Common myeloid progenitor, CD34-positive (primary cell): ENCODE data around the gene ABL2.
"Not testable (repeated sequence)": the region's sequence is repeated elsewhere in the genome, so short reads cannot be mapped to it uniquely, and the experiment has no call there.

Experiments used
- CTCF ChIA-PET: fragments of 350-600 bp; sonication (Branson Sonifier 250); formaldehyde crosslinking; loops from one replicate; lab custom pipeline; 2021; ENCODE audit warnings: antibody characterized with exemption; lab: Charles Lee
- POLR2A ChIA-PET: fragments of 350-600 bp; sonication (Branson Sonifier 250); formaldehyde crosslinking; loops from one replicate; lab custom pipeline; 2021; ENCODE audit warnings: antibody characterized with exemption; lab: Charles Lee
- DNase-seq, 3 donors: peaks; one replicate each; pipeline versions ENCODE4 v3.0.0 to v3.0.0-alpha.2; 2013
- H3K27ac ChIP-seq, 2 experiments: 1 replicate in 1 of 2; 2 replicates in 1 of 2; pipeline ENCODE4 v1.7.0; 2013; ENCODE audit warnings: inconsistent platforms in 2 of 2, low read length in 2 of 2, mild to moderate bottlenecking in 2 of 2, low read depth in 1 of 2, moderate library complexity in 1 of 2; ENCODE audit not compliant: severe bottlenecking in 2 of 2, insufficient read depth in 1 of 2, poor library complexity in 1 of 2
- H3K27me3 ChIP-seq, 5 experiments: replicated peaks in 2 of 5; 1 replicate in 3 of 5; 2 replicates in 2 of 5; pipeline versions ENCODE4 v1.6.1 to v1.7.0; 2013; ENCODE audit warnings: low read length in 4 of 5, mild to moderate bottlenecking in 2 of 5, moderate library complexity in 2 of 5, inconsistent platforms in 1 of 5; ENCODE audit not compliant: insufficient read depth in 5 of 5, control insufficient read depth in 4 of 5
- H3K36me3 ChIP-seq, 4 experiments: 1 replicate in 2 of 4; 2 replicates in 2 of 4; pipeline versions ENCODE4 v1.6.1 to v1.7.0; 2013; ENCODE audit warnings: low read length in 3 of 4, control low read depth in 1 of 4, mild to moderate bottlenecking in 1 of 4; ENCODE audit not compliant: control insufficient read depth in 4 of 4, insufficient read depth in 4 of 4
- H3K4me1 ChIP-seq, 4 experiments: 1 replicate in 3 of 4; 2 replicates in 1 of 4; pipeline versions ENCODE4 v1.6.1 to v1.7.1; 2013; ENCODE audit warnings: low read length in 3 of 4, mild to moderate bottlenecking in 3 of 4, control low read depth in 1 of 4, inconsistent platforms in 1 of 4, moderate library complexity in 1 of 4; ENCODE audit not compliant: control insufficient read depth in 4 of 4, insufficient read depth in 4 of 4; ENCODE audit errors: control extremely low read depth in 1 of 4
- H3K4me3 ChIP-seq, 7 experiments: 1 replicate in 4 of 7; 2 replicates in 3 of 7; pipeline versions ENCODE4 v1.5.1 to v1.7.0; 2013; ENCODE audit warnings: mild to moderate bottlenecking in 7 of 7, low read length in 6 of 7, moderate library complexity in 6 of 7, inconsistent platforms in 2 of 7, low read depth in 2 of 7, control low read depth in 1 of 7; ENCODE audit not compliant: insufficient read depth in 4 of 7, control insufficient read depth in 1 of 7; ENCODE audit errors: extremely low read depth in 1 of 7
- H3K9me3 ChIP-seq, 5 experiments: 1 replicate in 4 of 5; 2 replicates in 1 of 5; pipeline versions ENCODE4 v1.6.1 to v1.7.1; 2013; ENCODE audit warnings: low read length in 4 of 5, mild to moderate bottlenecking in 2 of 5, inconsistent platforms in 1 of 5, low read depth in 1 of 5, moderate library complexity in 1 of 5; ENCODE audit not compliant: control insufficient read depth in 4 of 5, insufficient read depth in 2 of 5; ENCODE audit errors: control extremely low read depth in 1 of 5
- WGBS: methylation state at CpG from one replicate; pipeline ENCODE4 v1.1.5; 2013; ENCODE audit not compliant: insufficient coverage; 5-methylcytosine and 5-hydroxymethylcytosine counted together

The ABL2 gene

DNA sequence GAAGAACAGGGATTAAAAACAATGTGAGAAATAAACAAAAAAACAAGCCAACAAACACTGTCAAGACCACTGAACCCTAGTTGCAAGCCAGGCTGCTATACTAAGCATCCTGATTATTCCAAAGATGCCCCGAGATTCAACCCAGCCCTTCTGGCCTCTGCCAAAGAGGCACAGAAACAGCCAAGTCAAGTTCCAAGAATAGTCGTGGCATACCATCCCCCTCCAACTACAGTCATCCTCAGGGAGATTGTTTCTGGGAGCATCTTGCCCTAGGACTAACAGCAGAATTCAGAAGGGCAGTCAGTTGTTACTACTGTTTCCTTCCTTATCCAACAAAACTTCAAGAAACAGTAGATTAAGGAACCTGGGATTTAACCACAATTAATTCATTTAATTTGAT is 52.3 kb downstream of the ABL2 start:
- Histone ChIP-seq H3K4me1 (peaks cover 0 to 4% (median 0%) of the 10 kb centered on the region in 4 experiments), H3K36me3 (no peaks in the 10 kb centered on the region), H3K4me3 (no peak overlapping the region), H3K27ac (no peak overlapping the region), H3K9me3 (no peaks in the 10 kb centered on the region), H3K27me3 (no peaks in the 10 kb centered on the region)
- CTCF ChIA-PET, result no interaction called here
- 100% methylated on average over 1 of the region's 2 CpGs for WGBS
- POLR2A ChIA-PET, result no interaction called here
- DNase-seq, result no peak

- Histone ChIP-seq H3K4me3 (no peak overlapping the region), H3K4me1 (peaks cover 0 to 4% (median 0%) of the 10 kb centered on the region in 4 experiments), H3K27ac (no peak overlapping the region), H3K36me3 (no peaks in the 10 kb centered on the region), H3K9me3 (no peaks in the 10 kb centered on the region), H3K27me3 (no peaks in the 10 kb centered on the region)
- peak in 2 of 3 donors; percentile 37 to 43 for DNase-seq
- CTCF ChIA-PET, result no interaction called here
- POLR2A ChIA-PET, result no interaction called here
- WGBS, result no CpG with 5 or more reads among the region's 2 CpGs
Measured at GRCh38 chr1:179175011-179175841, 54.3 kb downstream of the ABL2 start.

DNA sequence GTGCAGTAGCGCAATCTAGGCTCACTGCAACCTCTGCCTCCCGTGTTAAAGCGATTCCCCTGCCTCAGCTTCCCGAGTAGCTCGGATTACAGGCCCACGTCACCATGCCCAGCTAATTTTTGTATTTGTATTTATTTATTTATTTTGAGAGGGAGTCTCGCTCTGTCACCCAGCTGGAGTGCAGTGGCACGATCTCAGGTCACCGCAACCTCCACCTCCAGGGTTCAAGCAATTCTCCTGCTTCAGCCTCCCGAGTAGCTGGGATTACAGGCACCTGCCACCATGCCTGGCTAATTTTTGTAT is 59.1 kb downstream of the ABL2 start:
- H3K4me3 ChIP-seq, H3K36me3 ChIP-seq, H3K9me3 ChIP-seq, H3K27me3 ChIP-seq, H3K4me1 ChIP-seq, H3K27ac ChIP-seq, DNase-seq, POLR2A ChIA-PET: not testable (repeated sequence)
- 98% methylated on average over 6 of the region's 10 CpGs for WGBS
- CTCF ChIA-PET, result interaction anchor here (0.6 kb wide), 1 partner anchor 639 kb away, joined by 4 read pairs; no protein-coding TSS in a partner anchor

- WGBS, result 92% methylated on average over 2 of the region's 3 CpGs
- Histone ChIP-seq H3K27me3 (no peaks in the 10 kb centered on the region), H3K4me3 (no peak overlapping the region), H3K9me3 (no peaks in the 10 kb centered on the region), H3K27ac (no peak overlapping the region), H3K36me3 (no peaks in the 10 kb centered on the region), H3K4me1 (no peaks in the 10 kb centered on the region)
- ChIA-PET CTCF (interaction anchor here (0.6 kb wide), 1 partner anchor 639 kb away, joined by 4 read pairs; no protein-coding TSS in a partner anchor), POLR2A (no interaction called here)
- DNase-seq, result no peak
Measured at GRCh38 chr1:179169616-179170467, 59.6 kb downstream of the ABL2 start.

DNA sequence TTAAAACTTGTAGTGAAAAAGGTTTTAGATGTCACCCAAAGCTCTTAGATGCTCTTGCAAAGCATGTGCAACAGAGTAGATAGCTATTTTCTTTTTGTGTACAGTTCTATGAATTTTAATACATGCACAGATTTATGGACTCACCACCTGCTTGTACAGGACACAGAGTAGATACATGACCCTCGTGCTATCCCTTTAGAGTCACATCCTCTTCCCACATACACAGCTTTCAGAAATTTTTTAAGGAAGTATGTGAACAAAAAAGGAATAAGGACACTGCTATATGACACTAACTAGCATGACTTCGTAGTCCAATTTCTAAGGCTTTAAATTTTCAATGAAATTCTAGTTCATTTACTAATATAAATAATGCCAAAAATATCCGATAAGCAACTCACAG is 60.9 kb downstream of the ABL2 start:
- no peak overlapping the region for H3K4me3 ChIP-seq
- no peaks in the 10 kb centered on the region for H3K27me3 ChIP-seq
- ChIA-PET CTCF (no interaction called here), POLR2A (no interaction called here)
- DNase-seq, result no peak
- H3K4me1 ChIP-seq, result no peaks in the 10 kb centered on the region
- no peak overlapping the region for H3K27ac ChIP-seq
- no peaks in the 10 kb centered on the region for H3K9me3 ChIP-seq
- no CpG with 5 or more reads among the region's 3 CpGs for whole genome bisulfite sequencing
- no peaks in the 10 kb centered on the region for H3K36me3 ChIP-seq

GRCh38 chr1:179167955-179168354 is 61.5 kb downstream of the ABL2 start:
- H3K27ac ChIP-seq, result no peak overlapping the region
- ChIA-PET POLR2A (no interaction called here), CTCF (interaction anchor here (1.0 kb wide), 1 partner anchor 10 kb away, joined by 3 read pairs; no protein-coding TSS in a partner anchor)
- H3K4me3 ChIP-seq, result no peak overlapping the region
- H3K27me3 ChIP-seq, result no peaks in the 10 kb centered on the region
- no peaks in the 10 kb centered on the region for H3K36me3 ChIP-seq
- H3K9me3 ChIP-seq, result no peaks in the 10 kb centered on the region
- WGBS, result 100% methylated on average over 1 of the region's 1 CpG
- H3K4me1 ChIP-seq, result no peaks in the 10 kb centered on the region
- no peak for DNase-seq

DNA sequence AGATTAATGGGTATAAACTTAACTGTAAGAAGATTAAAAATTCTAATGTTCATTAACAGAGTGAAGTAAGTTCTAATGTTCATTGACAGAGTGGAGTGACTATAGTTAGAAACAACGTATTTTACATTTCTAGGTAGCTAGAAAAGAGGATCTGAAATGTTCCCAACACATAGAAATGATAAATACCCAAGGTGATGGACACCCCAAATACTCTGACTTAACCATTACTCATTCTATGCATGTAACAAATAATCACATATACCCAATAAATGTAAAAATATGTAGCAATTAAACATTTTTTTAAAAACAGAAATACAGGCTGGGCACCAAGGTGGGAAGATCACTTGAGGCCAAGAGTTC is 62.1 kb downstream of the ABL2 start:
- DNase-seq, result no peak
- ChIA-PET POLR2A (no interaction called here), CTCF (interaction anchor here (1.0 kb wide), 1 partner anchor 11 kb away, joined by 3 read pairs; no protein-coding TSS in a partner anchor)
- Histone ChIP-seq H3K4me3 (no peak overlapping the region), H3K27me3 (no peaks in the 10 kb centered on the region), H3K36me3 (no peaks in the 10 kb centered on the region), H3K27ac (no peak overlapping the region), H3K4me1 (no peaks in the 10 kb centered on the region), H3K9me3 (no peaks in the 10 kb centered on the region)
- no CpG with 5 or more reads among the region's 1 CpG for WGBS
